RWPE2 (cell line): ENCODE measurements around the gene CAVIN2.

Experiments
- ATAC-seq: fragments of 200-7000 bp; cut with Tn5 transposase; 3 replicates; pipeline ENCODE4 v1.9.1; 2021; ENCODE audit warnings: low read depth
- DNase-seq: peaks from one replicate; pipeline ENCODE4 v3.0.0-alpha.2; 2020; ENCODE audit warnings: low spot score
- H3K27ac ChIP-seq: fragments of 450-650 bp; 2 replicates; pipeline ENCODE4 v1.5.1; 2017; ENCODE audit warnings: mild to moderate bottlenecking; ENCODE audit not compliant: poor library complexity, severe bottlenecking
- H3K27me3 ChIP-seq: fragments of 250-450 bp; sonication (Bioruptor Pico); 2 replicates; pipeline ENCODE4 v1.5.1; 2021; ENCODE audit warnings: mild to moderate bottlenecking, moderate library complexity; ENCODE audit not compliant: insufficient read depth, poor library complexity, severe bottlenecking
- H3K36me3 ChIP-seq: fragments of 250-450 bp; sonication (Bioruptor Pico); 2 replicates; pipeline ENCODE4 v1.5.1; 2020; ENCODE audit warnings: low read depth, mild to moderate bottlenecking, moderate library complexity
- H3K4me1 ChIP-seq: fragments of 250-450 bp; sonication (Bioruptor Pico); 2 replicates; pipeline ENCODE4 v1.5.1; 2021; ENCODE audit warnings: mild to moderate bottlenecking, moderate library complexity; ENCODE audit not compliant: insufficient read depth, poor library complexity, severe bottlenecking
- H3K4me3 ChIP-seq: fragments of 250-450 bp; sonication (Bioruptor Pico); 2 replicates; pipeline ENCODE4 v1.5.1; 2021; ENCODE audit warnings: mild to moderate bottlenecking, moderate library complexity; ENCODE audit not compliant: severe bottlenecking
- H3K9me3 ChIP-seq: fragments of 250-450 bp; sonication (Bioruptor Pico); 2 replicates; pipeline ENCODE4 v1.5.1; 2021; ENCODE audit warnings: mild to moderate bottlenecking, moderate library complexity; ENCODE audit not compliant: severe bottlenecking
- TF ChIP-seq, protein P1 (sequence below): fragments of 450-650 bp; IDR thresholded peaks from one replicate; pipeline ENCODE4 v1.5.1; 2017; ENCODE audit warnings: mild to moderate bottlenecking, moderate library complexity; ENCODE audit not compliant: poor library complexity, severe bottlenecking

The CAVIN2 gene

DNA sequence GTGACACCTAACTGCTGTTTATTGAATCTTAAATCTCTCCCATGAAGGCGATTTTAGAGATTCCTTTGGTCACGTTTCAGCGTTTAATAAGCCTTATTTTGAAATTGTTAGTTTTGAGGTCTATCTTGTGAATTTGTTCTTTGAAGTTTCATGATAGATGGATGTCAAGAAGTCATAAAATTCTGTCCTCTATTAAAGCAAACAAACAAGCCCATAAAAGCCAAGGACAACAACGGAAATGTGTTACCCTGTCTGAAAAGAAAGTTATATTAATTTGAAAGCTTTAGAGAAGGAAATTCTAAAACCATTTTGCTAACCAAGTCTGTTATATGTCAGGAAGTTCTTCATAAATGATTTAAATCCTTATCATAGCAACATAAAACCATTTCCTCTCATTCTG lies 7.0 kb upstream of the CAVIN2 start:
- no peaks in the 10 kb centered on the region for H3K27me3 ChIP-seq
- H3K27ac ChIP-seq: no peak overlapping the region
- ATAC-seq (no peak), DNase-seq (no peak)
- no peaks in the 10 kb centered on the region for H3K9me3 ChIP-seq
- no peaks in the 10 kb centered on the region for H3K36me3 ChIP-seq
- peaks cover 9% of the 10 kb centered on the region for H3K4me1 ChIP-seq
- no peak overlapping the region for H3K4me3 ChIP-seq
- TF ChIP-seq, protein P1, sequence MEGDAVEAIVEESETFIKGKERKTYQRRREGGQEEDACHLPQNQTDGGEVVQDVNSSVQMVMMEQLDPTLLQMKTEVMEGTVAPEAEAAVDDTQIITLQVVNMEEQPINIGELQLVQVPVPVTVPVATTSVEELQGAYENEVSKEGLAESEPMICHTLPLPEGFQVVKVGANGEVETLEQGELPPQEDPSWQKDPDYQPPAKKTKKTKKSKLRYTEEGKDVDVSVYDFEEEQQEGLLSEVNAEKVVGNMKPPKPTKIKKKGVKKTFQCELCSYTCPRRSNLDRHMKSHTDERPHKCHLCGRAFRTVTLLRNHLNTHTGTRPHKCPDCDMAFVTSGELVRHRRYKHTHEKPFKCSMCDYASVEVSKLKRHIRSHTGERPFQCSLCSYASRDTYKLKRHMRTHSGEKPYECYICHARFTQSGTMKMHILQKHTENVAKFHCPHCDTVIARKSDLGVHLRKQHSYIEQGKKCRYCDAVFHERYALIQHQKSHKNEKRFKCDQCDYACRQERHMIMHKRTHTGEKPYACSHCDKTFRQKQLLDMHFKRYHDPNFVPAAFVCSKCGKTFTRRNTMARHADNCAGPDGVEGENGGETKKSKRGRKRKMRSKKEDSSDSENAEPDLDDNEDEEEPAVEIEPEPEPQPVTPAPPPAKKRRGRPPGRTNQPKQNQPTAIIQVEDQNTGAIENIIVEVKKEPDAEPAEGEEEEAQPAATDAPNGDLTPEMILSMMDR: no peak

DNA sequence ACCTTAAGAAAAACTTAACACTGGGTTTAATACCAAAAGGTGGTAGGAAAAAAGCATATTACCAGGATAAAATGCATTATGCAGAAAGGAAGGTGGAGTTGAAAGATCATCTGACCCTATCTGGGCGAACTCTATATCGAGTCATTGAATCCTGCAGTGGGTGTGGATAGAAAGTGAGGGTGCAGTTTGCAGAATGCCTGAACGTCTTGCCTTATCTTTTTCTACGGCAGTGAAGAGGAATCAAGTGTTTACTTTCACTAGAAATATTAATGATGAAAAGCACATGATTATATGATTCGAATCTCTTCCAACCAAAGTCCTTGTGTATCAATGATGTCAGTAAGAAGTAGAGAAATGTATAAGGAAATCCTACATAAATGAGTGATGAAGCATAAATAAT lies 4.3 kb upstream of the CAVIN2 start:
- DNase-seq (no peak), ATAC-seq (no peak)
- Histone ChIP-seq H3K4me3 (no peak overlapping the region), H3K4me1 (peaks cover 7% of the 10 kb centered on the region), H3K36me3 (no peaks in the 10 kb centered on the region), H3K27ac (no peak overlapping the region), H3K9me3 (no peaks in the 10 kb centered on the region), H3K27me3 (no peaks in the 10 kb centered on the region)
- TF ChIP-seq, protein P1: no peak

DNA sequence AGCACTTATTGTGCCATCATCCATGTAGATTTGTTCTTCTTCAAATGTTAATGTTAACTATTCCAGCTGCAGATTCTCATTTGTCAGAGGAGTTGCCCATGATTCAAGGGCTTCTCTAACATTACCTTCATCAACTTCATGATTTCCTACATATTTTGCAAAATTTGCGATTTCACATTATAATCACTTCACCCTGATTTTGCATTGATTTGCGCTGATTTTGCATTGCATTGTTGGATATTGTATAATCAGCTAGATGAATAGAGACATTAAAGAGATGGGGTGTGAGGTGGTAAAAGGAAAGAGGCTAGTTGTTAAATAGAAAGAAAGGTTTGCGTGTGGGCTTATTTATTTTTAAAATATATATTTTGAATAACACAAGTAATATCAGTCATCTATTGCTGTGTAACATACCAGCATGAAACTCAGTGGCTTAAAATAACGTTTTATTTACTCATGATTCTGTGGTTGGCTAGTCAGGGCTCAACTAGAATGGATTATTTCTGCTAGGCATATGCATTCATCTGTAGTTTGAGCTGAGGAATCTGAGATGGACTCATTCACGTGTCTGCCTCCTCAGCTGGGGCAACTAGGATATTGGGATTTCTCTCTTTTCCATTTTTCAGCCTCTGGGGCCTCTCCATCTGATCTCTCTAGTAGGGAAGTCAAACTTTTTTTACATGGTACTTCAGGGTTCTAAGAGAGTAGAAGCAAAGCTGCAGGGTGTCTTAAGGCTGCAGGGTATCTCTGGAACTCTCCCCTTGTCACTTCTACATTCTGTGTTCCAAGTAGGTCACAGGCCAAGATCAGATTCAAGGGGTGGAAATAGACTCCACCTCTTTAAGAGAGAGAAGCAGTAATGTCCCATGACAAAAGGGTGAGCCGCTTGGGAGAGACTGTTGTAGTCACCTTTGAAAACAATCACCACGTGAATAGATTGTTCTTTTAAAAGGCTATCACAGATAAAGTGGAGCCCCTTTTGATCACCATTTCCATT lies 2.2 kb upstream of the CAVIN2 start:
- Histone ChIP-seq H3K9me3 (no peaks in the 10 kb centered on the region), H3K27me3 (no peaks in the 10 kb centered on the region), H3K4me3 (no peak overlapping the region), H3K27ac (no peak overlapping the region), H3K4me1 (peaks cover 10% of the 10 kb centered on the region), H3K36me3 (peaks cover 7% of the 10 kb centered on the region)
- no peak for DNase-seq
- TF ChIP-seq, protein P1: no peak
- no peak for ATAC-seq

DNA sequence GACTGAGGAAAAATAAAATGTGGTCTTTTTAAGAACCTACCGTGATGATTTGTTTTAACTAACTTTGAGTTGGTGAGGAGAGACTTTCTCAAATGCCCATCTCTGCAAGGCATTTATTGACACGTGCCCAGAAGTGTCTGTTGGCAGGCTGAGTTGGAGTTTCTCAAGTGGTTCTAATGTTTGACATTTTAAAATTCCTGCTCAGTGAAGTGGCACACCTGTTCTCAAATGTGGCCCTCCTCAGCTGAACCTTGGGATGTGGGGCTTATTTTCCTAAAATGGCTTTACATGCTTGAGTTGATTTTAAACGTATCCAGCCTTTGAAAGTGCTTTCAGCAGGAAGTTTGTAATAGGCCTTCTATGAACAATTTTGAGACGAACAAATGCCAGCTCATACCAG lies 876 bp upstream of the CAVIN2 start:
- Histone ChIP-seq H3K4me3 (no peak overlapping the region), H3K36me3 (peaks cover 20% of the 10 kb centered on the region), H3K27ac (peak overlapping the region; percentile 87), H3K9me3 (no peaks in the 10 kb centered on the region), H3K27me3 (no peaks in the 10 kb centered on the region), H3K4me1 (peaks cover 18% of the 10 kb centered on the region)
- TF ChIP-seq, protein P1: no peak
- no peak for ATAC-seq
- no peak for DNase-seq
